AG10803 (cell line): Measurements from ENCODE around the gene CRY1.

Experiments
- DNase-seq: peaks from one replicate; pipeline ENCODE4 v3.0.0; 2010; ENCODE audit warnings: low read depth
- H3K4me3 ChIP-seq: 2 replicates; pipeline ENCODE4 v1.5.1; 2011; ENCODE audit warnings: mild to moderate bottlenecking, low read length, control low read depth
- TF ChIP-seq, protein P1 (sequence below): conservative IDR thresholded peaks from 2 replicates; pipeline ENCODE4 v1.5.1; 2011; ENCODE audit warnings: mild to moderate bottlenecking, low read length, control low read depth, inconsistent platforms

The CRY1 gene

DNA sequence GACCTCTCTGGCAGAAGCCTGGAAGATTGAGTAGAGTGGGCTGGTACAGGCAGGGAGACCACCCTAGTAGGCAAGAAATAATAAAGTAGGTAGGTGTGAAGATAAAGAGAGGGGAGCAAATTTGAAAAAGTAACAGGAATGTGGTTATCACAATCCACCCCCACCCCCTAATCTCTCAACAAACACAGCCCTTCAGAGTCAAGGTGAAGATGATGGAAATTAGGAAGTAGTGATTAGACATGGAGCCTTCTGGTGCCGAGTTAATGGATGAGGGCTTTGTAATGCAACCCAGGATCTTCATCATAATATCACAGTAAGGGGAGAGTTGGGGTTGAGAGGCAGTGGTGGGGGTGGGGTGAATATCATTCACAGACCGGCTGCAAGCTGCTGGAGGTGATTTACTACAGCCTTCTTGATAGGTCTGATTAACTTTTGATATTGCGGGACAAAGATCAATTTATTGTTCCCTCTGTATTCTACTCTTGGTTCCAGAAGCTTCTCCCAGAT, 29.2 kb upstream of the CRY1 start:
- TF ChIP-seq, protein P1, sequence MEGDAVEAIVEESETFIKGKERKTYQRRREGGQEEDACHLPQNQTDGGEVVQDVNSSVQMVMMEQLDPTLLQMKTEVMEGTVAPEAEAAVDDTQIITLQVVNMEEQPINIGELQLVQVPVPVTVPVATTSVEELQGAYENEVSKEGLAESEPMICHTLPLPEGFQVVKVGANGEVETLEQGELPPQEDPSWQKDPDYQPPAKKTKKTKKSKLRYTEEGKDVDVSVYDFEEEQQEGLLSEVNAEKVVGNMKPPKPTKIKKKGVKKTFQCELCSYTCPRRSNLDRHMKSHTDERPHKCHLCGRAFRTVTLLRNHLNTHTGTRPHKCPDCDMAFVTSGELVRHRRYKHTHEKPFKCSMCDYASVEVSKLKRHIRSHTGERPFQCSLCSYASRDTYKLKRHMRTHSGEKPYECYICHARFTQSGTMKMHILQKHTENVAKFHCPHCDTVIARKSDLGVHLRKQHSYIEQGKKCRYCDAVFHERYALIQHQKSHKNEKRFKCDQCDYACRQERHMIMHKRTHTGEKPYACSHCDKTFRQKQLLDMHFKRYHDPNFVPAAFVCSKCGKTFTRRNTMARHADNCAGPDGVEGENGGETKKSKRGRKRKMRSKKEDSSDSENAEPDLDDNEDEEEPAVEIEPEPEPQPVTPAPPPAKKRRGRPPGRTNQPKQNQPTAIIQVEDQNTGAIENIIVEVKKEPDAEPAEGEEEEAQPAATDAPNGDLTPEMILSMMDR, result no peak
- H3K4me3 ChIP-seq, result no peak overlapping the region
- no peak for DNase-seq

DNA sequence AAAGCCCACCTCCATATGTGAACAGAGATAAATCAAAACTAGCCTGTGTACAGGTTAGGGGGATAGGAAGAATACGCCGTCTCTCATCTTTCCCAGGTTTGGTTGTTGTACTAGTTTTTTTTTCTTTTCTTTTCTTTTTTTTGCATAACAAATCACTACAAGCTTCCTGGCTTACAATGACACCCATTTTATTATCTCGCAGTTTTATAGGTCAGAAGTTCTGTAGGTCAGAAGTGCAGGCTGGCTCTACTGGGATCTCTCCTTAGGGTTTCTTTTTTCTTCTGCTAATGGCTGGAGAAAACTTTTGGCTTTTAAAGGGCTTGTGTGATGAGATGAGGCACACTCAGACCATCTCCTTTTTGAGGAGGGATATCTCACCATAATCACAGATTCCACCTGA, 25.7 kb upstream of the CRY1 start:
- H3K4me3 ChIP-seq, result no peak overlapping the region
- DNase-seq, result no peak
- TF ChIP-seq, protein P1, result no peak

DNA sequence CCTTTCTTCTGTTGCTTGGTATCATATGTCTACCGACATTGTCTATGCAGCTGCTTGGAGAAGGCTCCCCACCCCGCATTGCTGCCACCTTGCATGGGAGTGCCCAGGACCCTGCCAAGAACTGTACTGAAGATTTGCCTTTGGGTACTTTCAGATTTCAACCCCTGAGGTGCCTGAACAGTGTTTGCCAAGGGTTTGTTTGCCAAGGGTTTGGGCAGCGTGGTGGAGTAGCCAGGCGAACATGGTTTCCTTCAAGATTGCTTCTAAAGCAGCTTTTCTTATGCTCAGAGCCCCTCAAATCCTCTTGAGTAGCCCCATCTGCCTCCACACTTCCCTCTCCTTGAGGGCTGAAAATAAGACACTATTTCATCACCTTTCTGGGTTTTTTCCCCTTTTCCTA, 25.3 kb upstream of the CRY1 start:
- TF ChIP-seq, protein P1, result no peak
- no peak overlapping the region for H3K4me3 ChIP-seq
- no peak for DNase-seq

DNA sequence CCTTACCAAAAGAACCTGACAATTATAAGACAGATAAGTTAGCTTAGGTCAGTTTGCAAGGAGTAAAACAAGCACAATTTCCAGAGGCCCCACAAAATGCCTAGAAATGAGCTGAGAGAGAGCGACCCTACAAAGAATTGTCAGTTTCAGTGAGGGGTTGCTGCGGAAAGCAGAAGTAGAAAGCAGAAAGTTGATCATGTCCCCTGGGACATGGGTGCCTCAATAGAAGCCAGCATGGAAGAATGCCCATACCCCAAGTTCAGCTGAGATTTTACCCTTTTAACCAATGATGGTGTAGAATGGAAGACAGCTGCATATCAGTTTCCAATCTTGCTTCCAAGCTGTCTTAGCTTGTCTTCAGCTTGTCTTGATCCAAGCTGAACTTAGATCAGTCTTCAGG, 21.8 kb upstream of the CRY1 start:
- H3K4me3 ChIP-seq, result no peak overlapping the region
- no peak for DNase-seq
- TF ChIP-seq, protein P1, result no peak

DNA sequence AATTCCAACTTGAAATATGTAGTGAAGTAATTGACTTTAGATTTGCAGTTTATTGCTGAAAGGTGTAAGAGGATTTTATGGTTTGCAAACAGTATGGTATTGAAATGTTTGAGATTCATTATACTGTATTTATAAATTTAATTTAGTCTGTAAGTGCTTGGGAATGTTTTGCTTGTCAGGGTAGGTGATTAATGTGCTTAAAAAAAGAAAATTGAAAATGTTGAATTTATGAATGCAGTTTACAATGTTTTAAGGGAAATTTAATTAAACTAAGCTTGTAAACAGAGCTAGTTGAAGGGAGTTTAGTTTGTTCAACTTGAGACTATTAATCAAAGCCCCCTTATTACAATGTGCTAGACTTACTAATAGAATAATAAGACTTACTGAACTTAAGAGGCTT, 18.0 kb upstream of the CRY1 start:
- no peak overlapping the region for H3K4me3 ChIP-seq
- no peak for DNase-seq
- TF ChIP-seq, protein P1, result no peak

DNA sequence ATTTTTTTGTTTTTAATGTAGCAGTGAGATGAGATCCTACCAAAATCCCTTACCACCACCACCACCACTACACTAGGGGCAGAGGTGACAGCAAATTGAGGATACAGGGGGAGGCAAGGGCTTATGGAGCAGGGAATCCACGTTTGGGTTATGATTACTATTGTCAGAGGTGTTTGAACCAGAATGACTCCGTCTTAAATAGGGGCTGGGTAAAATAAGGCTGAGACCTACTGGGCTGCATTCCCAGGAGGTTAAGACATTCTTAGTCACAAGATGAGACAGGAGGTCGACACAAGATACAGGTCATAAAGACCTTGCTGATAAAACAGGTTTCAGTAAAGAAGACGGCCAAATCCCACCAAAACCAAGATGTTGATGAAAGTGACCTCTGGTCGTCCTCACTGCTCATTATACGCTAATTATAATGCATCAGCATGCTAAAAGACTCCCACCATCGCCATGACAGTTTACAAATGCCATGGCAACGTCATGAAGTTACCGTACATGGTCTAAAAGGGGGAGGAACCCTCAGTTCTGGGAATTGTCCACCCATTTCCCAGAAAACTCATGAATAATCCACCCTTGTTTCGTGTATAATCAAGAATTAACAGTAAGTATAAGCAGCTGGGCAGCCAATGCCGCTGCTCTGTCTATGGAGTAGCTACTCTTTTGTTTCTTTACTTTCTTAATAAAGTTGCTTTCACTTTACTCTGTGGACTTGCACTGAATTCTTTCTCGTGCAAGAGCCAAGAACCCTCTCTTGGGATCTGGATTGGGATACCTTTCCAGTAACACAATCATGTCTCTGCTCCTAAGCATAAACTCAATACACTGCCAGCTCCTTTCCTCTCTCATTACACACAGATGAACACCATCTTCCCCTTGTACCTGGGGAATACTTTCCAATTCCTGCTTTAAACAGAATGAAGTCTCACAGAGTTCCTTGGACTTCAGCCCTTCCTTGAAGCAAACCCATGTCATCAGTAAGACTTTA, 16.7 kb upstream of the CRY1 start:
- DNase-seq, result no peak
- no peak overlapping the region for H3K4me3 ChIP-seq
- TF ChIP-seq, protein P1, result no peak
